Activated CD4-positive, CD25-positive, alpha-beta regulatory T cell treated with anti-CD3 and anti-CD28 coated beads, Interleukin-2, amount 50 U/mL, for 24 hours (primary cell): ENCODE data around the gene WDR7.

ENCODE experiments used
- ATAC-seq, 2 donors: fragments of 150-1000 bp; cut with Tn5 transposase; one replicate each; pipeline ENCODE4 v1.10.0; 2021; ENCODE audit warnings: mild to moderate bottlenecking in 1 of 2, moderate library complexity in 1 of 2

WDR7 gene

DNA sequence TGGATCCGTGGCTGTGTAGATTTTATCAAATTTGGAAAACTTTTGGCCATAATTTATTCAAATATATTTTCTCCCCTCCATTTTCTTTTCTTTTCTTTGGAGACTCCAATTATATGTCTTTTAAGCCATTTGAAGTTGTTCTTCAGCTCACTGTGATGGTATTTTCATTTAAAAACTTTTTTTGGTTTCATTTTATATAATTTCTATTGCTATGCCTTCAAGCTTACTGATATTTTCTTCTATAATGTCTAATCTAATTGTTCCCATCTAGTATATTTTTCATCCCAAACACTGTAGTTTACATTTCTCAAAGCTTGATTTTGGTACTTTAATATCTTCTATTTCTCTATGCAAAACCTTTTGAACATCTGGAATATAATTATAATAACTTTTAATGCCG is 72.5 kb downstream of the WDR7 start:
- ATAC-seq = no peak

DNA sequence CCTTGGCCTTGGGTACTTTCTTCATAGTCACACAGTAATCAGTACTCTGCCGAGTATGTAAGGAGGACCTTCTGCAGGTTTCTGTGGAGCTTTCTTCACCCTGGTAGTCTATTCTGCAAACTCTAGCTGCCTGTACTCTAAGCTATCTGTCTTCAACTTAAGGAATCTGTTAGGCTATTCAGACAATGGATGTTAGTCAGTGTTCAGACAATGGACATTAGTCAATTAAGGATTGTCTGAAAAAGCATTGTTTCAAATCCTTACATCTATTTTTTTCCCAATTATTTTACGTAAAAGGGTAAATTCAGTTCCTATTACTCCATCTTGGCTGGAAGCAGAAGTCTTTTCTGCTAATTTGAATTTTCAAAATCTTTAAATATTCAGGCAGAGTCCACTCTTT is 75.7 kb downstream of the WDR7 start:
- ATAC-seq = no peak

DNA sequence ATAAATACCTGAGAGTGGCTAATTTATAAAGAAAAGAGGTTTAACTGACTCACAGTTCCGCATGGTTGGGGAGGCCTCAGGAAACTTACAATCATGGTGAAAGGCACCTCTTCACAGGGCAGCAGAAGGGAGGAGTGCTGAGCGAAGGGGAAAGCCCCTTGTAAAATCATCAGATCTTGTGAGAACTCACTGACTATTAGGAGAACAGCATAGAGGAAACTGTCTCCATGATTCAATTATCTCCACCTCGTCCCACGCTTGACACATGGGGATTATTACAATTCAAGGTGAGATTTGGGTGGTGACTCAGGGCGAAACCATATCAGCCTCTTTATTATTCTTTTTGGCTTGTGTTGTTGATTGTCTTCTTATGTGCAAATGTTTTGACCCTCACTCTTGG is 76.2 kb downstream of the WDR7 start:
- peak; percentile 99 for ATAC-seq

GRCh38 chr18:56728741-56729140 is 77.6 kb downstream of the WDR7 start:
- ATAC-seq = no peak

DNA sequence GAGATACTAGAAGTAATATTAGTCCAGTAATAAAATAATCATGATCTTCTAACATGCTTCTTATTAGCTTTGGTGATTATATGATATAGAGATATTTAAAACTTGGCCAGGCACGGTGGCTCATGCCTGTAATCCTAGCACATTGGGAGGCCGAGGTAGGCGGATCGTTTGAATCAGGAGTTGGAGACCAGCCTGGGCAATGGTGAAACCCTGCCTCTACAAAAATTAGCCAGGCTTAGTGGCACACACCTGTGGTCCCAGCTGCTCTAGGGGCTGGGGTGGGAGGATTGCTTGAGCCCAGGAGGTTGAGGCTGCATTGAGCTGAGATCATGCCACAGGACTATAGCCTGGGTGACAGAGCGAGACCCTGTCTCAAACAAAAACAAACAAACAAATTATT is 87.0 kb downstream of the WDR7 start:
- ATAC-seq = no peak

GRCh38 chr18:56739731-56740130 is 88.6 kb downstream of the WDR7 start:
- ATAC-seq = no peak

GRCh38 chr18:56740645-56741044 is 89.5 kb downstream of the WDR7 start:
- no peak for ATAC-seq

- no peak for ATAC-seq
Measured at GRCh38 chr18:56741685-56742084, 90.5 kb downstream of the WDR7 start.

GRCh38 chr18:56743115-56743514 is 92.0 kb downstream of the WDR7 start:
- ATAC-seq = no peak

- peak; percentile 78 for ATAC-seq
Measured at GRCh38 chr18:56747032-56747658, 96.0 kb downstream of the WDR7 start.

GRCh38 chr18:56747857-56748256 is 96.7 kb downstream of the WDR7 start:
- ATAC-seq = no peak

DNA sequence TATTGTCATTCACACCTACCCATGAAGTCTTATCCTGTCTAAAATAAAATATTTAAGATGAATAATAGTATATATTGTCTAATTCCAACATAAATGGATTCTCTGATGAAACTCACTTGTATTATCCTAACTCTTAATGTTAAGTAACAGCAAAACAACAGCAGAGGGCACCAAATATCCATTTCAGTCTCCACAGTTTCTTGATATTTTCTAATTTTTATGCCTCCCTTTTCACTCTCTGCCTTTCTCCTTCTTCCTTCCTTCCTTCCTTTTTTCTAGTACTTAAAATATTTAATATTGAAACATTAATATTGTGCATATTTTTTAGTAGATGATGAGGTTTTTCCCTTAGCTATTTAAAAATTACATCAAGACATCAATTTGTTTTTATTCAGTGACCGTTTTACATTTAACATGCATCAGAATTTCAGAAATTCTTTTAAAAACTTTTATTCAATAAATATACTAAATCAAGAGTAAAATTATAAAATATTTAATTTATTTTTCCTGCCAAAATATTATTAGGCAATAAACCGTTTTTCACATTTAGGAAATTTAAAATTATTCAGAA is 97.6 kb downstream of the WDR7 start:
- no peak for ATAC-seq

GRCh38 chr18:56756966-56757365 is 105.8 kb downstream of the WDR7 start:
- ATAC-seq = no peak

- ATAC-seq = no peak
Measured at GRCh38 chr18:56770097-56770496, 118.9 kb downstream of the WDR7 start.

DNA sequence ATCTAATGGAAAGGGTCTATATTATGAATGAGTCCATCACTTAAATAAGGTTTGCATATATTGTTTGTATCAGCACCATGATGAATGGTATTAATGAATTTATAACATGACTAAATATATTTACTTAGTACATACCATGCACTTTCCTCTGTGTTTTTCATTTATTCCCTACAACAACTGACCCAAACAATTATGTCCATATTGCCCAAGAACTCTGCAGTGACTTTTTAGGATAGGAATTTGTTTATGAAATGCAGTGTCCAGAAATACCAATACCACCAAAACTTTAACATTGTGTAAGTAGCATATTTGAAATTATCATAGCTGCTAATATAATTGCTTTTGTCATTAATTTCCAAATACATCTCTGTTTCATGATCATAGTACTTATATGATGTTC is 119.7 kb downstream of the WDR7 start:
- no peak for ATAC-seq

GRCh38 chr18:56775701-56776100 is 124.5 kb downstream of the WDR7 start:
- ATAC-seq = no peak

GRCh38 chr18:56787390-56787789 is 136.2 kb downstream of the WDR7 start:
- no peak for ATAC-seq

- ATAC-seq = no peak
Measured at GRCh38 chr18:56789004-56789888, 138.1 kb downstream of the WDR7 start.

DNA sequence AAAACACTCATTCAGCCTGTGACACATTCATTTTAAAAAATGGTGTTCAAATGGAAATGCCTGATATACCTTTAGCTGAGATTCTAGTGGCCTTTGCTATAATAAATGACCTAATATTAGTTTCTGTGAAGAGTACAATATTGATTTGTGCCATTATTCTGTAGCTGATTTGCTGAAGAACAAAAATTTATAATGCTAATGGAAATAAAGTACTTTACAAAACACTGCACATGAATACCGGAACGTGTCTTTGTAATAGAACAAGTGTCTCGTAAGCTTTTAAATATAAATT is 138.7 kb downstream of the WDR7 start:
- ATAC-seq = no peak

DNA sequence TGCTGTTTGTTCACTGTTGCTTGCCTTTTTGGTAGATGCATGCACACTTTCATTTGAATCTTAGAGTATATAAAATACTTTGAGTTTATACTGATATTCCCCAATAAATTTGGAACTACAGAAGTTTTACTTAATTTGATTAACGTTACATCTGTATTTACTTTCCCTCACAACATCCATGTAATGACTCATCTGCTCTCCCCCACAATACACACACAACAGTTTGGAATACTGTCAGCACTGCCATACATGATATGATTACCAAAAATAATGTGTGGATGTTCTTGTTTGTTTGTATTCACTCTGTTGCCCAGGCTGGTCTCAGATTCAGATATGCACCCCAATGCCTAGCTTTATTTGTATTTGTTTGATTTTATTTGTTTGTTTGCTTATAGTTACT is 144.2 kb downstream of the WDR7 start:
- ATAC-seq = no peak

DNA sequence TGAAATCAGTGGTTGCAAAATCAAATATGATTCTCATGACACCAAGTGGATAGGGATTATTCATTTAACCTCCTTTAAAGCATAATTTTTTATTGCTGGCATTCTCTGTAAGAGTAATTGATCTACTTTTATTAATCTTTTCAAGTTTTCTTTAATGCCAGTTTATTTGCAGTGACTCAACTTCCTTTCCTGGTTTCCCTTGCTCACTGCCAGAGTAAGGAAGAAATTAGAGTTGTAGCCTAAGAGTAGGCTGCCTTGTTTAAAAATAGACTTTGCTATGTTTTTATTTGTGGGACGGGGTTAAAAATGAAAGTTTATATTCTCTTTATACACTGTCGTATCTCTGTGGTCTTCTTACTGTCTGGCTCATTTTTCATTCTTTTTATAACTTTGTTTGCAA is 148.6 kb downstream of the WDR7 start:
- ATAC-seq = no peak

DNA sequence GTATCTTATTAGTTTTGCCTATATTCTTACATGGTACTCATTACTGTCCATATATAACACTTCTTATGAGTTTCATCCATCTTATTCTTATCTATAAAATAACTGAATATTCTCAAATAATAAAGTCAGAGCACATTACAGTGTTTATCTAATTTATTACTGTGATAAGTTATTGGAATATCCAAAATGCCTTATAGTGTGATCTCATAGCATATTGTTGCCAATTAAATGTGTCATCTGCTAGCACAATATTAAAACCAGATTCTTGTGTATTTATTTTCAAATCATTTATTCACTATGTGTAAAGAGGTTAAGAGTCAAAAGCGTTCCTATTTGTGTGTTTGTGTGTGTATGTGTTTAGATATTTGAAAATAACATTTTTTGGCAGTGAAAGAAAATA is 151.9 kb downstream of the WDR7 start:
- ATAC-seq = no peak

GRCh38 chr18:56804395-56804794 is 153.2 kb downstream of the WDR7 start:
- ATAC-seq = peak; percentile 73 to 84

GRCh38 chr18:56807901-56808300 is 156.7 kb downstream of the WDR7 start:
- no peak for ATAC-seq
